Measurements from ENCODE around the gene PRDM2.

The PRDM2 gene

GRCh38 chr1:13871886-13872285 is 171.9 kb downstream of the PRDM2 start:
- DNase-seq (ENCODE audit: low read depth), result no peak
- H3K4me3 ChIP-seq (ENCODE audit: low read length), result no peak overlapping the region
- TF ChIP-seq CTCF (conservative IDR thresholded peaks at IDR 0.05; ENCODE audit: low read depth, low read length), result no peak

GRCh38 chr1:13873032-13873431 is 173.0 kb downstream of the PRDM2 start:
- no peak for DNase-seq (ENCODE audit: low read depth)
- no peak for TF ChIP-seq CTCF (conservative IDR thresholded peaks at IDR 0.05; ENCODE audit: low read depth, low read length)
- H3K4me3 ChIP-seq (ENCODE audit: low read length), result no peak overlapping the region

Data from retinal pigment epithelial cell (primary cell).